GM12878 (cell line): ENCODE measurements around the gene OR56A5. TPM values are rescaled to one million over a fixed set of nuclear protein-coding genes. Genes with fewer than 3 reads are reported as not detected.

Experiments
- ATAC-seq: fragments of 200-7000 bp; cut with Tn5 transposase; 3 replicates; pipeline ENCODE4 v1.9.1; 2020; ENCODE audit warnings: mild to moderate bottlenecking, moderate library complexity
- BruUV-seq: library from RNA; stranded (reverse); fragments of 400-500 nt; replicated peaks from 2 replicates; lab custom pipeline; 2021; lab: Mats Ljungman, UMichigan
- CTCF ChIA-PET: fragments of 300-600 bp; sonication (Branson Sonifier 250); formaldehyde crosslinking; extraction: SDS; loops from one replicate; lab custom pipeline; 2021; ENCODE audit warnings: inconsistent platforms; lab: Yijun Ruan, JAX
- POLR2A ChIA-PET: fragments of 350-600 bp; formaldehyde crosslinking; extraction: SDS; loops from one replicate; lab custom pipeline; 2021; ENCODE audit warnings: inconsistent platforms; lab: Charles Lee
- RAD21 ChIA-PET: fragments of 300-600 bp; sonication (Branson Sonifier 250); formaldehyde crosslinking; loops from one replicate; lab custom pipeline; 2023; ENCODE audit warnings: antibody characterized with exemption; ENCODE audit not compliant: unreplicated experiment; lab: Charles Lee
- SMC1A ChIA-PET: fragments of 300-600 bp; sonication (Branson Sonifier 250); formaldehyde crosslinking; loops from one replicate; lab custom pipeline; 2023; ENCODE audit not compliant: unreplicated experiment, uncharacterized antibody; lab: Charles Lee
- DNase-seq: peaks from one replicate; pipeline ENCODE4 v3.0.0-alpha.2; 2011; ENCODE audit warnings: low read depth, low spot score
- FAIRE-seq: peaks from 3 replicates; lab custom pipeline; 2011; peaks lifted over from hg19 to GRCh38; lab: Jason Lieb, UNC
- H2AFZ ChIP-seq: 2 replicates; pipeline ENCODE4 v1.6.0; 2011; ENCODE audit warnings: low read depth, low read length, control low read depth; ENCODE audit not compliant: control insufficient read depth
- H3K27ac ChIP-seq: 2 replicates; pipeline ENCODE4 v1.5.1; 2011; ENCODE audit warnings: control low read depth; ENCODE audit not compliant: control insufficient read depth, insufficient read depth
- H3K27me3 ChIP-seq, 2 experiments: replicated peaks in 1 of 2; 2 replicates each; pipeline versions ENCODE4 v1.6.0 to v1.6.1; 2011; ENCODE audit warnings: low read length in 1 of 2; ENCODE audit not compliant: control insufficient read depth in 2 of 2, insufficient read depth in 2 of 2
- H3K36me3 ChIP-seq, 2 experiments: 2 replicates each; pipeline ENCODE4 v1.5.1; 2011; ENCODE audit warnings: low read length in 1 of 2; ENCODE audit not compliant: control insufficient read depth in 2 of 2, insufficient read depth in 2 of 2
- H3K4me1 ChIP-seq: 2 replicates; pipeline ENCODE4 v1.6.1; 2011; ENCODE audit warnings: mild to moderate bottlenecking, low read length, moderate library complexity, mixed read lengths; ENCODE audit not compliant: control insufficient read depth, insufficient read depth
- H3K4me2 ChIP-seq: 2 replicates; pipeline ENCODE4 v1.6.0; 2011; ENCODE audit warnings: control low read depth; ENCODE audit not compliant: control insufficient read depth, insufficient read depth
- H3K4me3 ChIP-seq: fragments of 200-600 bp; sonication (generic); 2 replicates; pipeline ENCODE4 v1.5.1; 2016
- H3K79me2 ChIP-seq: 2 replicates; pipeline ENCODE4 v1.6.0; 2011; ENCODE audit warnings: low read length; ENCODE audit not compliant: control insufficient read depth, insufficient read depth
- H3K9ac ChIP-seq: 2 replicates; pipeline ENCODE4 v1.8.0; 2011; ENCODE audit warnings: low read length, control low read depth, mixed read lengths; ENCODE audit not compliant: control insufficient read depth, insufficient read depth
- H3K9me3 ChIP-seq: replicated peaks from 3 replicates; pipeline ENCODE4 v1.5.1; 2011; ENCODE audit warnings: mild to moderate bottlenecking, low read length; ENCODE audit not compliant: control insufficient read depth, insufficient read depth
- H4K20me1 ChIP-seq: 2 replicates; pipeline ENCODE4 v1.6.0; 2011; ENCODE audit not compliant: control insufficient read depth, insufficient read depth
- ATF2 ChIP-seq: IDR thresholded peaks from 2 replicates; pipeline ENCODE4 v1.6.1; 2012; ENCODE audit warnings: low read length, inconsistent platforms
- EGR1 ChIP-seq, 2 experiments: IDR thresholded peaks; 1 replicate in 1 of 2; 2 replicates in 1 of 2; pipeline ENCODE4 v1.6.1; 2011 to 2012; ENCODE audit warnings: low read depth in 2 of 2, low read length in 2 of 2, borderline replicate concordance in 1 of 2, mild to moderate bottlenecking in 1 of 2, moderate library complexity in 1 of 2
- GABPA ChIP-seq: IDR thresholded peaks from 2 replicates; pipeline ENCODE4 v1.6.1; 2014; ENCODE audit warnings: antibody characterized with exemption, low read depth, mild to moderate bottlenecking, inconsistent platforms
- HDAC6 ChIP-seq: fragments of 200-600 bp; sonication (generic); IDR thresholded peaks from one replicate; pipeline ENCODE4 v1.8.0; 2017; ENCODE audit warnings: antibody characterized with exemption; ENCODE audit not compliant: unreplicated experiment
- IRF4 ChIP-seq: IDR thresholded peaks from 2 replicates; pipeline ENCODE4 v1.6.1; 2011; ENCODE audit warnings: low read depth, low read length
- MTA3 ChIP-seq: IDR thresholded peaks from 2 replicates; pipeline ENCODE4 v1.6.1; 2012; ENCODE audit warnings: low read length, inconsistent platforms, borderline replicate concordance
- MYC ChIP-seq: IDR thresholded peaks from 2 replicates; pipeline ENCODE4 v1.6.1; 2011; ENCODE audit warnings: mild to moderate bottlenecking, low read length, moderate library complexity, inconsistent platforms; ENCODE audit not compliant: insufficient read depth, insufficient replicate concordance, insufficient read length, severe bottlenecking
- POLR2A ChIP-seq: IDR thresholded peaks from 2 replicates; pipeline ENCODE4 v1.6.1; 2011; ENCODE audit warnings: low read depth, mild to moderate bottlenecking, low read length
- ZBTB33 ChIP-seq: fragments of 450-650 bp; IDR thresholded peaks from 2 replicates; pipeline ENCODE4 v1.6.1; 2017; ENCODE audit warnings: mild to moderate bottlenecking
- WGBS: methylation state at CpG from one replicate; pipeline ENCODE4 v1.1.6; 2016; ENCODE audit warnings: low lambda C conversion rate; ENCODE audit not compliant: insufficient replicate concordance, insufficient coverage; ENCODE audit errors: missing lambda C conversion rate; 5-methylcytosine and 5-hydroxymethylcytosine counted together
- in situ Hi-C: fragments of 300-500 bp; cut with MboI; formaldehyde crosslinking; loops from 9 replicates; pipeline ENCODE4 v1.14.3; 2018; ENCODE audit warnings: mixed read lengths
- intact Hi-C: fragments of 100-400 bp; cut with micrococcal nuclease; formaldehyde crosslinking; loops from one replicate; pipeline ENCODE4 v1.14.2; 2022; ENCODE audit not compliant: unreplicated experiment
- polyA plus RNA-seq, 11 experiments: library from polyadenylated mRNA; depleted of rRNA in 4 of 11; unstranded in 6 of 11; stranded (reverse) in 5 of 11; fragments of >200 nt; fragmentation: Nextera tagmentation in 4 of 11; fragmentation: Illumina TruSeq in 1 of 11; extraction: Ambion mirVana in 4 of 11; extraction: Trizol in 1 of 11; gene quantifications; 1 replicate in 1 of 11; 2 replicates in 10 of 11; pipeline versions ENCODE4 v1.2.1 to v1.2.3, GENCODE V29; 2011 to 2016; ENCODE audit warnings: inconsistent platforms in 2 of 11, missing spikeins in 2 of 11, low read depth in 1 of 11
- total RNA-seq, 4 experiments: library from RNA; depleted of rRNA in 3 of 4; stranded (reverse); fragments of >200 nt in 3 of 4; fragmentation: Illumina TruSeq in 1 of 4; extraction: Trizol in 1 of 4; gene quantifications; 2 replicates each; pipeline versions ENCODE4 v1.2.1 to v1.2.3, GENCODE V29; 2013 to 2021
- TF ChIP-seq, protein P1 (sequence below): fragments of 450-650 bp; formaldehyde crosslinking; IDR thresholded peaks from 2 replicates; pipeline ENCODE4 v1.4.0; 2022; ENCODE audit warnings: mild to moderate bottlenecking, moderate library complexity

The OR56A5 gene
- total and polyA plus RNA-seq, 10 of the 15 experiments (the other 5 are each of a cell fraction or from before 2014, with no cell fraction given), result not detected

DNA sequence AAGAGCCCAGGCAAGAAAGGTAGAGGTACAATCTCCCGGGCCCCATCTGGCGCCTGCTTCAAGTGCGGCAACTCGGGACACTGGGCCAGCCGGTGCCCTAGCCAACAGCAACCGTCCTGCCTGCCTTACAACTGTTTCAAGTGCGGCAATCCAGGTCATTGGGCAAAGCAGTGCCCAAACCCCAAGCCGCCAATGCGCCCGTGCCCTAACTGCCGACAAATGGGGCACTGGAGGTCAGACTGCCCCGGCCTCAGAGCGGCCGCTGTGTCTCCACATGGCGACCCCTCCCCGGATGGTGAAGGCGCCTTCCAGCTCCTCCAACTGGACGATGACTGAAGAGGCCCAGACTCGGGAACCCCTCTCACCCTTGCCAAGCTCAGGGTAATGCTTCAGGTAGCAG lies 37.7 kb downstream of the OR56A5 start:
- no peaks in the 10 kb centered on the region for H3K79me2 ChIP-seq
- no TSS peak for BruUV-seq
- 62% methylated on average over 19 of the region's 19 CpGs for WGBS
- no peak overlapping the region for H3K4me2 ChIP-seq
- no peaks in the 10 kb centered on the region; the same call in 2 of the 3 replicates for H3K9me3 ChIP-seq
- H3K36me3 ChIP-seq, result no peaks in the 10 kb centered on the region
- H4K20me1 ChIP-seq, result no peaks in the 10 kb centered on the region
- ATAC-seq, result no peak
- no peak overlapping the region for H3K27ac ChIP-seq
- ChIA-PET CTCF (no interaction called here), RAD21 (no interaction called here), POLR2A (no interaction called here), SMC1A (no interaction called here)
- no peaks in the 10 kb centered on the region for H3K27me3 ChIP-seq
- no peak overlapping the region for H3K4me3 ChIP-seq
- no peaks in the 10 kb centered on the region for H3K4me1 ChIP-seq
- H3K9ac ChIP-seq, result no peak overlapping the region
- DNase-seq, result no peak
- H2AFZ ChIP-seq, result no peak overlapping the region
- intact Hi-C loops, result no loop called here
- TF ChIP-seq HDAC6, result no peak
- TF ChIP-seq MYC, result no peak
- no peak for TF ChIP-seq GABPA
- in situ Hi-C loops, result no loop called here
- FAIRE-seq, result no peak

- WGBS, result 66% methylated on average over 30 of the region's 31 CpGs
- ATAC-seq, result no peak
- intact Hi-C loops, result no loop called here
- TF ChIP-seq, protein P1, sequence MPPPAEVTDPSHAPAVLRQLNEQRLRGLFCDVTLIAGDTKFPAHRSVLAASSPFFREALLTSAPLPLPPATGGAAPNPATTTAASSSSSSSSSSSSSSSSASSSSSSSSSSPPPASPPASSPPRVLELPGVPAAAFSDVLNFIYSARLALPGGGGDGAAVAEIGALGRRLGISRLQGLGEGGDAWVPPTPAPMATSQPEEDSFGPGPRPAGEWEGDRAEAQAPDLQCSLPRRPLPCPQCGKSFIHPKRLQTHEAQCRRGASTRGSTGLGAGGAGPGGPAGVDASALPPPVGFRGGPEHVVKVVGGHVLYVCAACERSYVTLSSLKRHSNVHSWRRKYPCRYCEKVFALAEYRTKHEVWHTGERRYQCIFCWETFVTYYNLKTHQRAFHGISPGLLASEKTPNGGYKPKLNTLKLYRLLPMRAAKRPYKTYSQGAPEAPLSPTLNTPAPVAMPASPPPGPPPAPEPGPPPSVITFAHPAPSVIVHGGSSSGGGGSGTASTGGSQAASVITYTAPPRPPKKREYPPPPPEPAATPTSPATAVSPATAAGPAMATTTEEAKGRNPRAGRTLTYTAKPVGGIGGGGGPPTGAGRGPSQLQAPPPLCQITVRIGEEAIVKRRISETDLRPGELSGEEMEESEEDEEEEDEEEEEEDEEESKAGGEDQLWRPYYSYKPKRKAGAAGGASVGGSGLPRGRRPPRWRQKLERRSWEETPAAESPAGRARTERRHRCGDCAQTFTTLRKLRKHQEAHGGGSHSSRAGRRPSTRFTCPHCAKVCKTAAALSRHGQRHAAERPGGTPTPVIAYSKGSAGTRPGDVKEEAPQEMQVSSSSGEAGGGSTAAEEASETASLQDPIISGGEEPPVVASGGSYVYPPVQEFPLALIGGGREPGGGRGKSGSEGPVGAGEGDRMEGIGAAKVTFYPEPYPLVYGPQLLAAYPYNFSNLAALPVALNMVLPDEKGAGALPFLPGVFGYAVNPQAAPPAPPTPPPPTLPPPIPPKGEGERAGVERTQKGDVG, result no peak
- no peak for TF ChIP-seq EGR1 (IDR thresholded peaks at IDR 0.05; ENCODE audit: borderline replicate concordance in 1 of 2, low read depth in 2 of 2, low read length in 2 of 2)
- no peak for TF ChIP-seq MTA3
- no peak for TF ChIP-seq POLR2A
- no peak for TF ChIP-seq ATF2
- no peak for TF ChIP-seq IRF4
- TF ChIP-seq ZBTB33, result no peak
These were observed 38.5 kb downstream of the OR56A5 start for GRCh38 chr11:5929571-5930368.

More at GRCh38 chr11:5929571-5930368, 38.5 kb downstream of the OR56A5 start:
- ChIA-PET RAD21 (no interaction called here), CTCF (no interaction called here), POLR2A (no interaction called here), SMC1A (no interaction called here)
- no peak overlapping the region for H3K9ac ChIP-seq
- H4K20me1 ChIP-seq, result no peaks in the 10 kb centered on the region
- H3K36me3 ChIP-seq, result no peaks in the 10 kb centered on the region
- FAIRE-seq, result no peak
- no peaks in the 10 kb centered on the region for H3K79me2 ChIP-seq
- no peak overlapping the region for H3K27ac ChIP-seq
- H2AFZ ChIP-seq, result no peak overlapping the region
- no peak overlapping the region for H3K4me3 ChIP-seq
- no peak for DNase-seq
- in situ Hi-C loops, result no loop called here
- H3K4me1 ChIP-seq, result no peaks in the 10 kb centered on the region
- no peak overlapping the region for H3K4me2 ChIP-seq
- no peaks in the 10 kb centered on the region for H3K27me3 ChIP-seq
- H3K9me3 ChIP-seq, result no peaks in the 10 kb centered on the region; the same call in 2 of the 3 replicates
- no TSS peak for BruUV-seq
